GM18868 (cell line): ENCODE results near the gene RENBP.

ENCODE experiments used
- ATAC-seq: cut with Tn5 transposase; IDR thresholded peaks from one replicate; pipeline ENCODE4 v1.9.1; 2021; ENCODE audit warnings: mild to moderate bottlenecking, moderate library complexity; ENCODE audit not compliant: unreplicated experiment

RENBP gene

DNA sequence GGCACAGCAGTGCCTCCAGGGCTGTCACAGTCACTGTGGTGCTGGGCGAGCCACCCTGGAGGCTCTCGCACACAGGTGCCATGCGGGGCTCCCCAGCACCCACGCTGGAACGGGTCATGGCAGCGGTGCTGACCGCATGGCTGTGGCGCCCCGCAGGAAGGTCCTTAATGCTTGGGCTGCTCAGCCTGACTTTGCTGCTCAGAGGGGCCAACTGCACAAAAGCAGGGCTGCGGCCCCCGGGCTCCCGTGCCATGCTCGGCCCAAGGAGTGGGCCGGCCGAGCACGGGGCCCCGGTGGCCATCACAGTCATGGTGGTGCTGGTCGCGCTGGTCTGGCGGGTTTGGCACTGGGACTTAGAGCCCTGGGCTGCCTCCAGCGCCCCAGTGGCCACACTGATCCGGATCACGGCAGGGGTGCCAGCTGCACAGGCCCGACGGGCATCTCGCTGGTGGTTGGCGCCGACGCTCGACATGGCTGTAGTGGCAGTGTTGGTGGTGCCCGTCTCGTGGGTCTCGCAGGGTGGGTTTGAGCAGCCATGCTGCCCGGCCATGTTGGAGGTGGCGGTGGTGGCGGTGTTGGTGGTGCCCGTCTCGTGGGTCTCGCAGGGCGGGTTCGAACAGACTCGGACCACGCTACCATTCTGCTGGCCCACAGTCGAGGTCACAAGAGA, 10.2 kb upstream of the RENBP start:
- ATAC-seq = no peak

DNA sequence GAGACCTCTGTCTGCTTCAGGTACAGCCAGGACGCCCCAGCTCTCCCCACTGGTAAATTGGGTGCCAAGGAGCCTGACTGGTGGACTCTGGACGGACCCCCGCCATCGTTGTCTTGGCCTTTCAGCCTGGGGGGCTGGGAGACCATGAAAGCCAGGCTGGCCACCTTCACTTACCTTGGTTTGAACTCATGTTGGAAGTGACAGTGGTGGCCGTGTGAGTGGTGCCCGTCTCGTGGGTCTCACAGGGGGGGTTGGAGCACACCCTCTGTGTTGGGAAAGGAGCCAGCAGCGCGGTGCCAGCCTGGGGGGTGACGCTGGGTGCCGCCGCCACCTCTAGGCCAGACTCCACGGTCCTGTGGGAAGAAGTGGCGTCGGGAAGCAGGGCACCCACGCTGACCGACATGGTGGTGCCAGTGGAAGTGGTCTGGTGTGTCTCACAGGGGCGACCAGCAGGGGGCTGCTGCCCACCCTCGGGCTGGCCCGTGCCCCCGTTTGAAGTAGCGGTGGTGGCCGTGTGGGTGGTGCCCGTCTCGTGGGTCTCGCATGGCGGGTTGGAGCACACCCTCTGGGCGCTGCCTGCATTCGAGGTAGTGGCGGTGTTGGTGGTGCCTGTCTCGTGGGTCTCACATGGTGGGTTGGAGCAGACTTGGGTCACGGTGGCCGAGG, 9.6 kb upstream of the RENBP start:
- ATAC-seq = no peak

DNA sequence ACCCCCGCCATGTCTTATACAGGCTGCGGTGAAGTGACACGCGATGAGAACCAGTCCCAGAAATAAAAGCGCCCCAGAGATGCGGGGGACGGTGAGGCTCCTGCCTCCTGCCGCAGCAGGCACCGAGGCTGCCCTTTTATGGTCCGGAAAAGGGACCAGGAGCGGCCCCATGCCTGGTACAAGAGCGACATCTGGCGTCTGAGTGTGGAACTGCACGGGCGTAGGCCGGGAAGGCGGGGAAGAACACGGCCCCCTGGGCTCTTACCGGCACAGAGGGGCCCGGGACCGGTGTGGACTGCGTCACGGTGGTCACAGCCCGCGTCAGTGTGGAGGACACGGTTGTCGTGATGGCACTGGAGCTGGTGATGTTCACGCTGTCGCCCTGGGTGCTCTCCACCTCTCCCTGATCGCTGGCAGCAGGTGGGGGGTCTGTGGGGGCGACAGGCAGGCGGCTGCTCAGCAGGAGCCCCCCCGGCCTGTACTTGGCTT, 8.9 kb upstream of the RENBP start:
- ATAC-seq = no peak

DNA sequence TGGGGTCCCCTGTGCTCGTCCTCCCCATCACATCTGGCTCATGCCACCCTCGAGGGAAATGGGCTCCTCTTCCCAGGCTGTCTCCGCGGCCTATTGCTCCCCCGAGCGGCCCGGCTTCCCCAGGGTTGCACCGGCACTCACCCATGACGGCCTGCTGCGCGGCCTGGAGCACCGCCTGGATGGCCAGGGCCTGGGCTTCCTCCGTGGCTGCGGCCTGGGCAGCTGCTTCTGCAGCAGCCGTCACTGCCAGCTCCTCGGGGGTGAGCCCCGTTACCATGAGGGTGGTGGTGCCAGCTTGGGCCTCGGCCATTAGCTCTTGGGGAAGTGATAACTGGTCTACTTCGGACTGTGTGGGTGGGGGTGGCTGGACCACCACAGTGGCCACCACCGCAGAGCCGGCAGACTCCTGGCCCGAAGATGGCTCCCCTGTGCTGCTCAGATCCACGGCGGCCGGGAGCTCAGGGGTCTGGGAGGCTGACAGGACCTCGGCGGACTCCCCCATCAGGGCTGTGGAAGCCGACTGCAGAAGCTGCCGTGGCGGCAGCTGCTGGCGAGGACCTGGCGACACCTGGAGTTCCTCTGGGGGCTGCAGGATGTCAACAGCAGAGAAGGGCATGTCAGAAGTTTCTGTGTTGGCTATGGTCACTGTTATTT, 8.1 kb upstream of the RENBP start:
- ATAC-seq = no peak

DNA sequence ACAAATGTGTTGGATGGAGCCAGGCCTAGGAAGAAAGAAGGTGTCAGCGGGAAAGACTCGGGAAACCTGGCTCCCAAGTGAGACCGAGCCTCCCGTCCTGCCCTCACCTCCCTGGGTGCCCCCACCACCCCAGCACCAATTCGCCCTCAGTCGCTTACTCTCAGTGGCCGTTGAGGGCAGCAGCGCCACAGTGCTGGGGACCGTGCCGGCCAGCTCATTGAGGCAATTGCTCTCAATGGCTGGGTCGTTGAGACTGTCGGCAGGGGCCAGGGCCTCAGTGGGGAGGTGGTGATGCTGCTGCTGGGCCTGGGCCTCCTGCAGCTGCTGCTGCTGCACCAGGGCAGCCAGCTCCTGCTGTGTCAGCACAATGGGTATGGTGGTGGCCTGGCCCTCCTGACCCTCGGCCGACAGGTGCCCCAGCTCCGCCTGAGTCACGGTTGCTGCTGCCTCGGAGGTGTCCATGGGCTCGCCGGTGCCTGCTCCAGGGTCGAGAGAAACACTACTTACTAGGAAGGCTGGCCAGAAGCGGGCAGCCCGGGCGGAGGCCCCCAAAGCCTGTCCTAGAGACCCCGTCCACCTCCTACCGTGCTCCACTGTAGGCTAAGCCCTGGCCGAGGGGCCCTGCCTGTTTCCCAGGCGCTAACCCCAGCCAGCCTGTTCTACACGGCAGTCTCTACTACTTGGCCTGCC, 7.4 kb upstream of the RENBP start:
- ATAC-seq = no peak

DNA sequence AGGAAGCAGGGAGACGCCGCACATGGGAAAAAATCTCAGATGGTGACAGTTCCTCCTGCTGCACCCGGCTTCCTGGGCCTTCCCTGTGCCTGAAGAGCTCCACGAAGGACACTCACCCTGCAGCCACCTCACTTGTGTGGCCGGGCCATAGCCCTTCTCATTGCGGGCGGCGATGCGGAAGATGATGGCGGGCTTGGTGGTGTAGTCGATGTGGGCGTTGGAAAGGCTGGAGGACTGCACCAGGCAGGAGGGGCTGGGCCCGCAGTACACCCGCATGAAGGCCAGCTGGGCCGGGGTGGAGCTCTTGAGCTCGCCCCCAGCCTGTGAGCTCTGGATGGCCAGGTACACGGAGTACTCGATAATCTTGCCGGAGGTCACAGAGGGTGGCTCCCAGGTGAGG, 5.7 kb upstream of the RENBP start:
- no peak for ATAC-seq

DNA sequence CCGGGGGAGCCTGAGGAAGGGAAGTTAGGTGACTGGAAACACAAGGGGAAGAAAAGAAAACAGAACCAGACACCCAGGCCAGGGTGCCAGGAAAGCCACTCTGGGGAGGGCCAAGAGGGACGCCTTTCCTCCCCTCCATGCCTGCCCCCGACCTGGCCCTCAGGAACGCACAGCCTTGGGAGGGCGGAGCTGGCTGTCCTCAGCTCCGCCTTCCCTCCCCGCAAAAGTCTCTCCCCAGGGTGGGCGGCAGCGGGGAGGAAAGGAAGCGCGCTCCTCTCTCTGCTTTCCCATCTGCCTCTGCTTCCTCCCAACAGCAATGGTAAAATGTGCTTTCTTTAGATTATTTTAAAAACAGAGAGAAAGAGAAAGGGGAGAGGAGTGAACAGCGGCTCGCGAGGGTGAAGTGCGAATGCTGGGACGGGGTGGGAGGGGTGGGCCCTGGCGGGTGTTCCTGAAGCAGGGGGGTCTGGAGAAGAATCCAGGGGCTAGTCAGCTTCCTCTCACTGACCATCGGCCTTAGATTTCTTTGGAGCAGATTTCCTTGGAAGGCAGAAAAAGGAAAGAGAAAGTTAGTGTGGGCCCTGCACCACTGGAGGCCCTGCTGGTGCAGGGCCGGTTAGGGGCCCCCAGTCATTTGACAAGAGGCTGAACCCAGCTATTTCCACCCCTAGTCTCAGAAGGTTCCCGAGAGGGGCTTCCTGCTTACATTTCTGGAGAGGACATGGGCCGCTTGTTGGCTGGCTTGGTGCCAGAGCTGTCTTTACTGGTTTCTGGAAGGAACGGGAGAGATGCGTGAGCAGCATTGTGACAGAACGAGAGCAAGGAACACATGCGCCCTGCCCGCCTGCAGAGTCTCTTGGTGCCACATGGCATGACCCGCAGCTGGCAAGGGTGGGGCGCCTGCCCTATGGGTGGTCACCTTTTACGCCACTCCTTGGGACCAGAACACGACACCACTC, 4.7 kb upstream of the RENBP start:
- ATAC-seq = no peak

DNA sequence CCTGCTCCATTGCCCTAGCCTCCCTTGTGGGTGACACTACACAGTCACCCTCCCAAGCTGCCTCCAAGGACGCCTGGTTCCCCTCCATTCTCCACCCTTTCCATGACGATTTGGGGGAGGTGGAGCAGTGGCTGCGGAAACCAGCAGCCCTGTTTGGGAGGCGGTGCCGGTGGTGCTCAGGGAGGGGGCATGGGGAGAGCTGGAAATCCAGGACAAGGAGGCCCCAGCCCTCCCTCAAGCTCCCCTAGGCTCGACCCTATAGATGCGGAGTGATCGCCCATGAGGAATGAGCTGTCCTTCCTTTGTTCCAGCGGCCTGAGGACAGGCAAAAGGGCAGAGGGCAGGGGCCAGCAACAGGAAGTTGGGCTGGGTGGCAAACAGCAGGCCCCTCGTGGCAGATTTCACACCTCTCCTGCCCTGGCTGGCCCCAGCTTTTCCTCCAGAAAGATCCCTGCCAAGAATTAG, 3.6 kb upstream of the RENBP start:
- ATAC-seq = no peak

DNA sequence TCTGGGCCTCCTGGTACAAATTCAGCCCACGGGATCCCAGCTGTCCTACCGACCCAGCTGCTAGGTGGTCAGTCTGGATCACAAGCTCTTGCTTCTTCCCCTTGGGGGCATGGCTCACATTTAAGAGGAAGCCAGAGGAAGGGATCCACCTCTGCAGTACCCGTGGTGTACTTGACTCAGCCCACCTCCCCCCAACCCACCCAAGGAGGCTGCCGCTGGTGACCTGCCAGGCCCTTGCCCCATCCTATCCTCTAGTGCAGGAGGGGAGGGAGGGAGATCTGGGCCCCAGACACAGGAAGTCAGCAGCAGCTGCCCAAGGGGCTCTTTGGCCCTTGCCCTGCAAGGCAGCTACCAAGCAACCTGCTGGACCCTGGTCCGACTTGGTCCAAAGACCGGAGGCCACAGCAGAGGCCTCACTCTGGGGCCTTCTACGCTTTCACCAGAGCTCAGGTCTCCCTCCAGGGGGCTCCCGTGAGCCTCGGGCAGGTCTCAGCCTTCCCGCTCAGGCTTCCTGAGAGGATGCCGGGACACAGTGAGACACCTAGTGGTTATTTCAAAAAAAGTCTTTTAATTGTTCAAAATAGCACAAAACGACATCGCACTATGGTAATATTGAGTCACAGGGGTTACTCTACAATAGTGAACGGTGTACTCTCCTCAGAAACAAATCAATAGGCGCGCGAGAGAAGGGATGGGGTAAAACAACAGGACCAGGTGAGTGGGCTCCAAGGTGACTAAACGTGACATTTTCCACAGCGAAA, 2.7 kb upstream of the RENBP start:
- ATAC-seq = no peak

DNA sequence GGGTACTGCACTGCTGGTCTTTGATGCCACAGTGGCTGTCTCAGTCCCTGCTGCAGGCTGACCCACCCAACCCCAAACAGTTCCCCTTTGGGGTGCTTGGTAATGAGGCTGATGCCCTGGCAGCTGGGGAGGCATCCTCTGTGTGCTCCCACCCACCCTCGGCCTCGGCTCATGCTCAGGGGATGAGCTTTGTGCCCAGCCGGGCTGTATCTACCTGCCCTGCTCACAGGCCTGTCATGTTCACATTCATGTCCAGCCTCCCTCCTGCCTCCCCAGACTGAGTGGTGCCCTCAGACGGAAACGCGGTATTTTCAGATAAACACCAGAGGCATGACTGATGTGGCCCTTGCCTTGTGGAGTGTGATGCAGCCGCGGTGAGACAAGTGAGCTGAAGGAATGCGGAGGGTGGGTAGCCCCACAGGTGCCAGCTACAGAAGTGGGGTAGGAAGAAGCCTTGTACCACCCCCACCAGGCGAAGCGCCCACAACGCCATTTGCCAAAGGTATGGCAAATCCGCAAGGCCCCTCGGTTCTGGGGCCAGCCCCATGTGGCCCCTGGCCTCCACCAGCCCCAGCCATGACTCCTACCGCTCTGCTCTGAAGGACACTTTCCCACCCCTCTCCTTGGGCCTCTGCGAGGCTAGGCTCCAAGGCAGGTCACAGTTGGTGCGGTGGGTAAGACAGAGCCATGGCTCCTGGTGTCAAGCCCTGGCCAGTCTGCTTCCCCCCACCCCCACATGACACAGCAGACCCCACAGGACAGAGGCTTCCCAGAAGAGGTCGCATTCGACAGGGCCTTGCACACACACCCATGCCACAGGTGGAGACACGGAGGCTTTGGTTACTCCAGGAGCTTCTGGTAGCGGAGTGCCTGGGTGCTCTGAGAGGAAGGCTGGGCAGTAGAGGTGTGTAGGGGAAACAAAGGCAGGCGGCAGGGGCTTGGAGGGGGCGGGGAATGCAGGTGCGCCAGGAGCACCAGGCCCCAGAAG, 1.8 kb upstream of the RENBP start:
- ATAC-seq = no peak

DNA sequence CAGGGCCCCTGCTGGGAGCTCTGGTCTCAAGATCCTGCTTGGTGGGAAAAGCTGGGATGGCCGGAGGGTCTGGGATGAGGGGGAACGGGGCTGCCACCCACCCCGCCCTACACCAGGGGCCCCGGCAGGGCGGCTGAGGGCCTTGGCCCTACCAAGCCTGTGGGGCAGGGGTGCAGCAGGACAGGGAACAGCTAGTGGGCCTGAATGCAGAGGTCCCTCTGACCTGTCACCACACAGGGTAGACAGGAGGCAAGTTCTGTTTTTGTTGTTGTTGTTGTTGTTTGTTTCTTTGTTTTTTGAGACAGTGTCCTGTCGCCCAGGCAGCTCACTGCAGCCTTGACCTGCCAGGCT, 332 bp upstream of the RENBP start:
- ATAC-seq = no peak

DNA sequence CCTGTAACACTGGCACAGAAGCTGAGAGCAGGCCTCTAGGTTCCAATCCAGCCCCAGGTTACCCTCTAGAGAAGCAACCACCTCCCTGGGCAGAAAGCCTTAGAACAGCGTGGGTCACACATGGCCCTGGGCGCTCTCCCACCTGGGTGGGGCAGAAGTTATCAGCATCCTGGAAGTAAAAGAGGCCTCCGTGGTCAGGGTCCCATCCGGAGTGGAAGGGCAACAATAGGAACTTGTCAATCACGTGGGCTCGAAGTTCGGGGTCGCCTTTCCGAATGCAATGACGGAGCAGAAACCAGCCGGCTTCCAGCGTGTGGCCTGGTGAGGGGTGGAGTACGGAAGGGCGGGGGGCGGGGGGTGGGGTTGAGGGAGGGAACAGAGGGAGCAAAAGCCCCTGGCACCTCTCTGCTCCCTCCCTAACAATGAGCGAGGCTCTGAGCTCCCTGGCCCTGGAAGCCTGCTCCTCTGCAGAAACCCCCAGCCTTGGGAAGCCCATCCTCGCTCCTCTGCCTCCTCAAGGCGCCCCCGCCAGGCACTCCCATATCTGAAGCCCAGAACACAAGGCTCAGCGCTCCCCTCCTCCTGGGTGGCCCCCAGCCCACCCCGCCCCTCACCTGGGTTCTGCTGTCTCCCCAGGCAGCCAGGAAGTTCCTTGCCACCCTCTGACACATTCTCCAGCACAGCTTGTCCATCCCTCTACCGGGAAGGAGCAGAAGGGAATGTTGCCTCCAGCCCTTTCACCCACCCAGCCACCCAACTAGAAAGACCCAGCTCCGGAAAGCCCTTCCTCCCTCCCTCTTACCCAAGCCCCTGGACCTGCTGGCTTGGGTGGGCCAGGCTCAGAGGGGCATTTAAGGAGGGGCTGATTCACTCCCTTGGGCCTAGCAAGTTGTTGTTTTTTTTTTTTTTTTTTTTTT, 2.8 kb downstream of the RENBP start:
- ATAC-seq = no peak

DNA sequence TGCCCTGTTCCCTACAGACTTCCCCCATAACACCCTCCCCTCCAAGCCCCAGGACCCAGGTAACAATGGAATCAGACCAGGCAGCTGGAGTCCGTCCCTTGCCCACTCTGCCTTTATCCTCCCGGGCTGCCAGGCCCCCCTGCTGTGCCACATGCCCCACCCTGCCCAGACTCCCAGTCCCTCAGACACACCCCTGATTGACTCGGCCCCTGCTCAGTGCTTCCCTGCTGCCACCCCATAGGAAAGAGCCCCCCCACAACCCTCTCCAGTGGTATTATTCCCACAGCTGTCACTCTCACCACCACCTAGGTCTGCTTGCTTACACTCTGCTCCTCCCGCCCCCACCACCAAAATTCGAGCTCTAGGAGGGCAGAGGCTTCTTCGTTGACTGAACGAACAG, 4.9 kb downstream of the RENBP start:
- ATAC-seq = no peak

DNA sequence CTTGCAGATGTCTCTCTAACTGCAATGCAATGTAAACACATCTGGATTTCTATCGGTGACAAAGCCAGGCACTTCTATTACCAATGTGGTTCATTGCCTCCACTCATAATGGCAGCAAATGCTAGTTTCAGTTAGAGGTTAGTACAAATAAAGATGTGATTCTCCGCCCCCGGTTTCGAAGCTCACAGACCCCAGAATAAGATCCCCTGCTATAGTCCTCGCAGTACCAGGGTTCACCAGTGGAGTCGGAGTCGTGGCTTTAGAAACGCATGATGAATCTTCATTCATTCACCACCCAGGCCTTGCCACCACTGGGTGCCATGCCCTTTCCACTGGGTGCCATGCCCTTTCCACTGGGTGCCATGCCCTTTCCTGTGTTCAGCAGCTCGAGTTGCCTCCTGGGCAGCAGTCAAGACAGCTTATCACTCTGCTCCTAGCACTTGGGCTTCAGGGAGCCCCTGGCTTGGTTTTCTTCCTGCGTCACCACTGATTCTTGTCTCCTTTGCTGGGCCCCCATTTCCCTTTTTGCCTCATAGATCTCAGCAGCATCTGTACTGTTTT, 6.1 kb downstream of the RENBP start:
- no peak for ATAC-seq

DNA sequence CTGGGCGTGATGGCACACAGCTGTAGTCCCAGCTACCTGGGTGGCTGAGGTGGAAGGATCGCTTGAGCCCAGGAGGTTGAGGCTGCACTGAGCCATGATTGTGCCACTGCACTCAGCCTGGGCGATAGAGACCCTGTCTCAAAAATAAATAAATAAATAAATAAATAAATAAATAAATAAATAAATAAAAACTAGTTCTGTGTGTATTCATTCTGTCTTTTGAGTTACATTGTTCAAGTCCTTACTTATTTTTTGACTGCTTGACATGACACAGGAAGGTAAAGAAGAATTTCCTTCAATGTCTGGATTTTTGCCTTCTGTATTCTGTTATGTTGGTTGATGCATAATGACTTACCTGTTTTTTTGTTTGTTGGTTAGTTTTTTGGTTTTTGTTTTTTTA, 7.4 kb downstream of the RENBP start:
- no peak for ATAC-seq

DNA sequence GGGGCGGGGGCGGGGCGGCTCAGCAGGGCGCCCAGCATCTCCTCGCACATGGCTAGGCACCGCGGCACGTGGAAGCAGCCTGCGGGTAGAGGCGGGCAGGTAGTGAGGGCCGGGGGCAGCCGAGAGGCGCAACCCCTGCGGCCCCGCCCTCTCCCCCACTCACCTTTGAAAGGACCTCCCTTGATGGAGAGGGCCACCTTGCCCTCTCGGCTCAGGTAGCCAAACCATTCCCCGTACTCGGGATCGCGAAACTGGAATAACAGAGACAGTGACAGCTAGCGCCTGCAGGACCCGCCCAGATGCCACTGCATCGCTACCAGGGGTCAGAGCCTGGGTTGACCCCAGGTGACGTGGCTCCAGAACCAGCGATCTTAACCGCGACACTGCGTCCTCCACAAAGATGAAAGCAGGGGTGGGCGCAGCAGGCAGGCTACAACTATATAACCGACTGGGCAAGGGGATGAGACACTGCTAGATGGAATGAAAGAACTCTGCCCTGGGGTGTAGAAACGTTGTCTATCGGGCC, 9.1 kb downstream of the RENBP start:
- peak; percentile 6 for ATAC-seq

DNA sequence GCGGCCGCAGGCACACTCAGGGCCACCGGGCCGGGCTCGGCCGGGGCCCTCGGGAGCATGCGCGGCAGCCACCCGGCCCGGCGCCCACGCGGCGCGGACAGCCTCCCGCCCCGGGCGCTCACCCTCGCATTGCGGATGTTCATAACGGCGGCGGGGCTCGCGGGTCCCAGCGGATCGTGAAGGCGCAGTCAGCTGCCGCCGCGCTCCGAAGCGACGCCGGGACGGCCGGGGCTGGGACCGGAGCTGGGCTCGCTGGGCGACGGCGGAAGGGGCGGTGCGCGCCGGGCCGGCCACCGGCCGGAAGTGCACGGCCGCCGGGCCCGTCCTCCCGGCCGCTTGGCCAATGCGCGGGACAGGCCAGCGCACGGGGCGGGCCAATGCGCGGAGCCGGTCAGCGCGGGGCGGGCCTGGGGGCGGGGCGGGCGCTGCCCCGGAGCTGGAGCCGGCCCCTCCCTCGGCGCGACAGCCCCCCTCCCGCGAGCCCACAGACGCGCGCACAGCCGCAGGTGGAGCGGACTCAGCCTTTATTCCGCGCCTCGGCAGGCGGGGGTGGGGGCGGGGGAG, 9.6 kb downstream of the RENBP start, which contains the start of gene NAA10:
TSS of gene NAA10 (minus strand) at position 276 of the 564 bp plus-strand sequence. CDS start at position 143, 133 bp downstream.
- peak; percentile 87 for ATAC-seq
